ENCODE data around the gene CLEC4A.
A peak's percentile ranks its signal among the peaks of the same experiment; 100 is the strongest.
"Not testable (repeated sequence)": the region's sequence is repeated elsewhere in the genome, so short reads cannot be mapped to it uniquely, and the experiment has no call there.

The CLEC4A gene

GRCh38 chr12:8099235-8099634 is 24.2 kb upstream of the CLEC4A start:
- H3K4ac ChIP-seq (ENCODE audit: low read depth, low read length), result no peak overlapping the region
- no peak overlapping the region for H4K12ac ChIP-seq (ENCODE audit: low read depth, low read length)
- no peak overlapping the region for H4K8ac ChIP-seq (ENCODE audit: low read depth, low read length)
- no peak overlapping the region for H3K4me2 ChIP-seq (ENCODE audit: low read length)
- H3K27me3 ChIP-seq (ENCODE audit: insufficient read depth, low read length), result no peaks in the 10 kb centered on the region
- H2BK5ac ChIP-seq (ENCODE audit: low read depth, low read length, poor library complexity), result no peak overlapping the region
- no peaks in the 10 kb centered on the region for H3K9me3 ChIP-seq (ENCODE audit: insufficient read depth, low read depth, low read length)
- no peak overlapping the region for H2AK5ac ChIP-seq (ENCODE audit: low read length)
- H3K18ac ChIP-seq (ENCODE audit: low read length), result no peak overlapping the region
- no peaks in the 10 kb centered on the region for H3K79me2 ChIP-seq (ENCODE audit: control insufficient read depth, insufficient read depth, low read length, poor library complexity)
- no peak overlapping the region for H3K14ac ChIP-seq (ENCODE audit: low read length)
- H3K4me3 ChIP-seq (ENCODE audit: low read depth, low read length), result no peak overlapping the region
- no CpG with 5 or more reads among the region's 3 CpGs for WGBS (ENCODE audit: extremely low coverage, insufficient coverage, insufficient read length)
- H2AFZ ChIP-seq (ENCODE audit: insufficient read depth, low read length, poor library complexity), result no peak overlapping the region
- H3K79me1 ChIP-seq (ENCODE audit: low read length), result no peaks in the 10 kb centered on the region
- H3K4me1 ChIP-seq (ENCODE audit: control insufficient read depth in 1 of 2, insufficient read depth in 2 of 2, low read length in 2 of 2), result no peaks in the 10 kb centered on the region
- no peak for DNase-seq
- H2BK120ac ChIP-seq (ENCODE audit: insufficient read depth, low read length, poor library complexity), result no peak overlapping the region
- no peak overlapping the region for H3K27ac ChIP-seq (ENCODE audit: low read depth, low read length)
- H3K36me3 ChIP-seq (ENCODE audit: control insufficient read depth in 1 of 2, insufficient read depth in 2 of 2, low read length in 2 of 2), result peaks cover 4 to 11% of the 10 kb centered on the region in 2 experiments
- H2BK12ac ChIP-seq (ENCODE audit: low read length), result no peak overlapping the region
- H4K91ac ChIP-seq (ENCODE audit: low read depth, low read length), result no peak overlapping the region
- no peak overlapping the region for H3K23ac ChIP-seq (ENCODE audit: low read length)
- H3K9ac ChIP-seq (ENCODE audit: low read length), result no peak overlapping the region

- H3K4me3 ChIP-seq (ENCODE audit: low read depth, low read length), result no peak overlapping the region
- H3K14ac ChIP-seq (ENCODE audit: low read length), result no peak overlapping the region
- H3K79me1 ChIP-seq (ENCODE audit: low read length), result no peaks in the 10 kb centered on the region
- H3K4ac ChIP-seq (ENCODE audit: low read depth, low read length), result no peak overlapping the region
- H3K23ac ChIP-seq (ENCODE audit: low read length), result no peak overlapping the region
- H2AFZ ChIP-seq (ENCODE audit: insufficient read depth, low read length, poor library complexity), result no peak overlapping the region
- no peak overlapping the region for H3K9ac ChIP-seq (ENCODE audit: low read length)
- H4K12ac ChIP-seq (ENCODE audit: low read depth, low read length), result no peak overlapping the region
- WGBS (ENCODE audit: extremely low coverage, insufficient coverage, insufficient read length), result no CpG with 5 or more reads among the region's 3 CpGs
- no peak overlapping the region for H2BK5ac ChIP-seq (ENCODE audit: low read depth, low read length, poor library complexity)
- no peak overlapping the region for H3K27ac ChIP-seq (ENCODE audit: low read depth, low read length)
- H3K4me2 ChIP-seq (ENCODE audit: low read length), result no peak overlapping the region
- no peak overlapping the region for H4K91ac ChIP-seq (ENCODE audit: low read depth, low read length)
- no peak overlapping the region for H2BK120ac ChIP-seq (ENCODE audit: insufficient read depth, low read length, poor library complexity)
- H3K9me3 ChIP-seq (ENCODE audit: insufficient read depth, low read depth, low read length), result no peaks in the 10 kb centered on the region
- H3K36me3 ChIP-seq (ENCODE audit: control insufficient read depth in 1 of 2, insufficient read depth in 2 of 2, low read length in 2 of 2), result no peaks in the 10 kb centered on the region
- no peaks in the 10 kb centered on the region for H3K4me1 ChIP-seq (ENCODE audit: control insufficient read depth in 1 of 2, insufficient read depth in 2 of 2, low read length in 2 of 2)
- no peak overlapping the region for H4K8ac ChIP-seq (ENCODE audit: low read depth, low read length)
- H3K79me2 ChIP-seq (ENCODE audit: control insufficient read depth, insufficient read depth, low read length, poor library complexity), result no peaks in the 10 kb centered on the region
- H2AK5ac ChIP-seq (ENCODE audit: low read length), result no peak overlapping the region
- H2BK12ac ChIP-seq (ENCODE audit: low read length), result no peak overlapping the region
- DNase-seq, result peak; percentile 77 to 90
- H3K18ac ChIP-seq (ENCODE audit: low read length), result no peak overlapping the region
- H3K27me3 ChIP-seq (ENCODE audit: insufficient read depth, low read length), result no peaks in the 10 kb centered on the region
These were observed 14.5 kb upstream of the CLEC4A start for GRCh38 chr12:8108808-8109398.

- H3K14ac ChIP-seq (ENCODE audit: low read length); H3K4me3 ChIP-seq (ENCODE audit: low read depth, low read length); H3K27me3 ChIP-seq (ENCODE audit: insufficient read depth, low read length); H2BK5ac ChIP-seq (ENCODE audit: low read depth, low read length, poor library complexity); H2AFZ ChIP-seq (ENCODE audit: insufficient read depth, low read length, poor library complexity); H3K79me1 ChIP-seq (ENCODE audit: low read length); H4K91ac ChIP-seq (ENCODE audit: low read depth, low read length); H3K79me2 ChIP-seq (ENCODE audit: control insufficient read depth, insufficient read depth, low read length, poor library complexity); H2BK120ac ChIP-seq (ENCODE audit: insufficient read depth, low read length, poor library complexity); H3K9ac ChIP-seq (ENCODE audit: low read length); H3K36me3 ChIP-seq (ENCODE audit: control insufficient read depth in 1 of 2, insufficient read depth in 2 of 2, low read length in 2 of 2); H3K9me3 ChIP-seq (ENCODE audit: insufficient read depth, low read depth, low read length); H3K4me1 ChIP-seq (ENCODE audit: control insufficient read depth in 1 of 2, insufficient read depth in 2 of 2, low read length in 2 of 2); H4K12ac ChIP-seq (ENCODE audit: low read depth, low read length); H3K4me2 ChIP-seq (ENCODE audit: low read length); H2AK5ac ChIP-seq (ENCODE audit: low read length); DNase-seq; H3K18ac ChIP-seq (ENCODE audit: low read length); H3K4ac ChIP-seq (ENCODE audit: low read depth, low read length); H2BK12ac ChIP-seq (ENCODE audit: low read length); H3K23ac ChIP-seq (ENCODE audit: low read length); H3K27ac ChIP-seq (ENCODE audit: low read depth, low read length); H4K8ac ChIP-seq (ENCODE audit: low read depth, low read length): not testable (repeated sequence)
- no CpG with 5 or more reads among the region's 4 CpGs for WGBS (ENCODE audit: extremely low coverage, insufficient coverage, insufficient read length)
These were observed 10.3 kb upstream of the CLEC4A start for GRCh38 chr12:8113117-8113516.

- no peak overlapping the region for H4K12ac ChIP-seq (ENCODE audit: low read depth, low read length)
- H2AFZ ChIP-seq (ENCODE audit: insufficient read depth, low read length, poor library complexity), result no peak overlapping the region
- H3K4ac ChIP-seq (ENCODE audit: low read depth, low read length), result no peak overlapping the region
- no peaks in the 10 kb centered on the region for H3K79me1 ChIP-seq (ENCODE audit: low read length)
- no peak overlapping the region for H3K14ac ChIP-seq (ENCODE audit: low read length)
- H3K23ac ChIP-seq (ENCODE audit: low read length), result no peak overlapping the region
- no peak overlapping the region for H3K27ac ChIP-seq (ENCODE audit: low read depth, low read length)
- no peak overlapping the region for H3K4me3 ChIP-seq (ENCODE audit: low read depth, low read length)
- H3K36me3 ChIP-seq (ENCODE audit: control insufficient read depth in 1 of 2, insufficient read depth in 2 of 2, low read length in 2 of 2), result no peaks in the 10 kb centered on the region
- no peaks in the 10 kb centered on the region for H3K27me3 ChIP-seq (ENCODE audit: insufficient read depth, low read length)
- no peak overlapping the region for H2BK5ac ChIP-seq (ENCODE audit: low read depth, low read length, poor library complexity)
- H3K9me3 ChIP-seq (ENCODE audit: insufficient read depth, low read depth, low read length), result no peaks in the 10 kb centered on the region
- H3K9ac ChIP-seq (ENCODE audit: low read length), result no peak overlapping the region
- no peak overlapping the region for H4K91ac ChIP-seq (ENCODE audit: low read depth, low read length)
- no peak overlapping the region for H4K8ac ChIP-seq (ENCODE audit: low read depth, low read length)
- H2BK120ac ChIP-seq (ENCODE audit: insufficient read depth, low read length, poor library complexity), result no peak overlapping the region
- H2BK12ac ChIP-seq (ENCODE audit: low read length), result no peak overlapping the region
- WGBS (ENCODE audit: extremely low coverage, insufficient coverage, insufficient read length), result no CpG with 5 or more reads among the region's 4 CpGs
- H3K4me1 ChIP-seq (ENCODE audit: control insufficient read depth in 1 of 2, insufficient read depth in 2 of 2, low read length in 2 of 2), result no peaks in the 10 kb centered on the region
- no peak for DNase-seq
- H3K79me2 ChIP-seq (ENCODE audit: control insufficient read depth, insufficient read depth, low read length, poor library complexity), result no peaks in the 10 kb centered on the region
- H2AK5ac ChIP-seq (ENCODE audit: low read length), result no peak overlapping the region
- H3K4me2 ChIP-seq (ENCODE audit: low read length), result no peak overlapping the region
- no peak overlapping the region for H3K18ac ChIP-seq (ENCODE audit: low read length)
These were observed 3.2 kb upstream of the CLEC4A start for GRCh38 chr12:8120072-8120713.

Measured in trophoblast cell (in vitro differentiated cells and primary cell).